ENCODE results near the gene ZFR.
"Not testable (repeated sequence)": the region's sequence is repeated elsewhere in the genome, so short reads cannot be mapped to it uniquely, and the experiment has no call there.

The ZFR gene

DNA sequence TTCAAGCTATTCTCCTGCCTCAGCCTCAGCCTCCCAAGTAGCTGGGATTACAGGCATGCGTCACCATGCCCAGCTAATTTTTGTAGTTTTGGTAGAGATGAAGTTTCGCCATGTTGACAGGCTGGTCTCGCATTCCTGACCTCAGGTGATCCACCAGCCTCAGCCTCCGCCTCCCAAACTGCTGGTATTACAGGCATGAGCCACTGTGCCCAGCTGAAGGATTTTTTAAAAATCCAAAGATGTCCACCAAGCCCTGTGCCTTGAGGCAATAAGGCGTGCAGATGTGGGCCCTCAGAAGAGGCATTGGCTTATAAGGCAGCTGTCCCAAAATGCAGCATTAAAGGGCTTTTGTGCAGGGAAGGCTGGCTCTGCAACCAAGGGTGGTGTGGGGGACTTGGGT is 10.3 kb upstream of the ZFR start:
- no peak for DNase-seq (ENCODE audit: low spot score)
- TF ChIP-seq, protein P1, sequence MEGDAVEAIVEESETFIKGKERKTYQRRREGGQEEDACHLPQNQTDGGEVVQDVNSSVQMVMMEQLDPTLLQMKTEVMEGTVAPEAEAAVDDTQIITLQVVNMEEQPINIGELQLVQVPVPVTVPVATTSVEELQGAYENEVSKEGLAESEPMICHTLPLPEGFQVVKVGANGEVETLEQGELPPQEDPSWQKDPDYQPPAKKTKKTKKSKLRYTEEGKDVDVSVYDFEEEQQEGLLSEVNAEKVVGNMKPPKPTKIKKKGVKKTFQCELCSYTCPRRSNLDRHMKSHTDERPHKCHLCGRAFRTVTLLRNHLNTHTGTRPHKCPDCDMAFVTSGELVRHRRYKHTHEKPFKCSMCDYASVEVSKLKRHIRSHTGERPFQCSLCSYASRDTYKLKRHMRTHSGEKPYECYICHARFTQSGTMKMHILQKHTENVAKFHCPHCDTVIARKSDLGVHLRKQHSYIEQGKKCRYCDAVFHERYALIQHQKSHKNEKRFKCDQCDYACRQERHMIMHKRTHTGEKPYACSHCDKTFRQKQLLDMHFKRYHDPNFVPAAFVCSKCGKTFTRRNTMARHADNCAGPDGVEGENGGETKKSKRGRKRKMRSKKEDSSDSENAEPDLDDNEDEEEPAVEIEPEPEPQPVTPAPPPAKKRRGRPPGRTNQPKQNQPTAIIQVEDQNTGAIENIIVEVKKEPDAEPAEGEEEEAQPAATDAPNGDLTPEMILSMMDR (IDR thresholded peaks at IDR 0.05; ENCODE audit: borderline replicate concordance, control extremely low read depth, extremely low read depth, insufficient read depth, missing control alignments): no peak
- in situ Hi-C loops (cut with MboI; ENCODE audit: low sequenced_read_pairs, unreplicated experiment): no loop called here

GRCh38 chr5:32453916-32454315 is 9.4 kb upstream of the ZFR start:
- in situ Hi-C loops (cut with MboI; ENCODE audit: low sequenced_read_pairs, unreplicated experiment): no loop called here
- TF ChIP-seq, protein P1 (IDR thresholded peaks at IDR 0.05; ENCODE audit: borderline replicate concordance, control extremely low read depth, extremely low read depth, insufficient read depth, missing control alignments): no peak
- no peak for DNase-seq (ENCODE audit: low spot score)

DNA sequence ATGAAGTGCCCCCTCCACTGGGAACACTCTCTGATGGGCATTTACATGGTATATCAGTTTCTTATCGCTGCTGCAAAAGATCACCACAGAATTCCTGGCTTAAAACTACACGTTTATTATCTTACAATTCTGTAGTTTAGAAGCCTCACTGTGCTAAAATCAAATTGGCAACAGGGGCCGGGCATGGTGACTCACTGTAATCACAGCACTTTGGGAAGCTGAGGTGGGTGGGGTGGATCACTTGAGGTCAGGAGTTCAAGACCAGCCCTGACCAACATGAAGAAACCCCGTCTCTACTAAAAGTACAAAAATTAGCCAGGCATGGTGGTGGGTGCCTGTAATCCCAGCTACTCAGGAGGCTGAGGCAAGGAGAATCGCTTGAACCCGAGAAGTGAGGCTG is 7.8 kb upstream of the ZFR start:
- DNase-seq (ENCODE audit: low spot score); in situ Hi-C loops (cut with MboI; ENCODE audit: low sequenced_read_pairs, unreplicated experiment): not testable (repeated sequence)

DNA sequence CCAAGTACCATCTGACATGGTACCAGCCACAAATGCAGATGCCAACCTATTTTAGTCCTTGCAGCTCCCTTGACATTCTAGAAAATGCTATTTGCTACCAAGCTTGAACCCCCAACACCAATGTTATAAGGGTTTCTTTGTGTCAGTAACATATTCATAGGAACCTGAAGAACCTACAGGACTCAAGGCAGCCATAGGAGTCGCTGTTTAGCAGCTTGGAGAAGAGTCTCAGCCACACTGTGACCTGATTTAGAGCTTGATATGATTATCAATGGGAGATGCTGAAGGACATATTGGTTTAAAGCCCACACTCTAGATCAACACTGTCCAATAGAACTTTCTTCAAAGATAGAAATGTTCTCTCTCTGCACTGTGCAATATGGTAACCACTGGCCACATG is 6.4 kb upstream of the ZFR start:
- in situ Hi-C loops (cut with MboI; ENCODE audit: low sequenced_read_pairs, unreplicated experiment): no loop called here
- no peak for DNase-seq (ENCODE audit: low spot score)

GRCh38 chr5:32449262-32449661 is 4.7 kb upstream of the ZFR start:
- TF ChIP-seq, protein P1 (IDR thresholded peaks at IDR 0.05; ENCODE audit: borderline replicate concordance, control extremely low read depth, extremely low read depth, insufficient read depth, missing control alignments): no peak
- no peak for DNase-seq (ENCODE audit: low spot score)
- in situ Hi-C loops (cut with MboI; ENCODE audit: low sequenced_read_pairs, unreplicated experiment): no loop called here

More for the DNA sequence above, 6.4 kb upstream of the ZFR start:
- TF ChIP-seq, protein P1 (IDR thresholded peaks at IDR 0.05; ENCODE audit: borderline replicate concordance, control extremely low read depth, extremely low read depth, insufficient read depth, missing control alignments): no peak

GRCh38 chr5:32446630-32447029 is 2.1 kb upstream of the ZFR start:
- in situ Hi-C loops (cut with MboI; ENCODE audit: low sequenced_read_pairs, unreplicated experiment): no loop called here
- DNase-seq (ENCODE audit: low spot score): peak; percentile 33
- TF ChIP-seq, protein P1 (IDR thresholded peaks at IDR 0.05; ENCODE audit: borderline replicate concordance, control extremely low read depth, extremely low read depth, insufficient read depth, missing control alignments): no peak

DNA sequence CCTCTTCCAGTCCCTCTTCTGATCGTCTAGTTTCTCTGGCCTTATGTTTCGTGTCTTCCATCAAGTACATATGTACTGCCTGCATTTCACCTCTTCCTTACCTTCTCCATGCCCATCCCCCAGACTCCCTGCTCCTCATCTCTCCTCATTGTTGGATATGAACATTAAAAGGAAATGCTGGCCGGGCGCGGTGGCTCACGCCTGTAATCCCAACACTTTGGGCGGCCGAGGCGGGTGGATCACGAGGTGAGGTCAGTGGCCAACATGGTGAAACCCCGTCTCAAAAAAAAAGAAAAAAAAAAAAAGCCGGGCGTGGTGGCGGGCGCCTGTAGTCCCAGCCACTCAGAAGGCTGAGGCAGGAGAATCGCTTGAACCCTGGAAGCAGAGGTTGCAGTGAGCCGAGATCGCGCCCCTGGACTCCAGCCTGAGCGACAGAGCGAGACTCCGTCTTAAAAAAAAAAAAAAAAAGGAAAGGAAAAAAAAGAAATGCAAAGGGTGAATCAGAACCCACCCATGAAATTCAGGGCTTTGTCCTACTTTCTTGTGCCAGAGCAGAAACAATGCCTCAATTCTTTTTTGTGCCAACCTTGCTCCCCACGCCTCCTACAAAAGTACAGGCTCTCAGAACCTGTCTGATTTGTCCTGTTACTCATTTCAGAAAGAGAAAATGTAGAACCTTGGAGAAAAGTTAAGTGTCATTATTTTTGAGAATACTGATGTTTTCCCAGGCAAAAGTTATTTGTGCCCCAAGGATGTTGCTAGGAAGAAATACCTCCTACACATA is 1.5 kb upstream of the ZFR start:
- TF ChIP-seq, protein P1 (IDR thresholded peaks at IDR 0.05; ENCODE audit: borderline replicate concordance, control extremely low read depth, extremely low read depth, insufficient read depth, missing control alignments): no peak
- in situ Hi-C loops (cut with MboI; ENCODE audit: low sequenced_read_pairs, unreplicated experiment): no loop called here
- no peak for DNase-seq (ENCODE audit: low spot score)
